ENCODE results near the gene TEAD1. TPM values are rescaled to one million over a fixed set of nuclear protein-coding genes. Genes with fewer than 3 reads are reported as not detected.

The TEAD1 gene
- total and polyA plus RNA-seq, 2 donors (not counting 3 experiments of a cell fraction or from before 2014, with no cell fraction given) = 15.3 to 49.0 TPM

- Histone ChIP-seq H3K36me3 (ENCODE audit: control insufficient read depth in 2 of 2, extremely low read depth in 1 of 2, insufficient read depth in 2 of 2, low read length in 2 of 2) (no peaks in the 10 kb centered on the region), H3K4me1 (ENCODE audit: control insufficient read depth, extremely low read depth, insufficient read depth, low read length) (no peaks in the 10 kb centered on the region), H3K4me2 (ENCODE audit: insufficient read depth, low read length) (no peak overlapping the region), H3K27ac (ENCODE audit: insufficient read depth, low read depth, low read length) (no peak overlapping the region), H3K9ac (replicated peaks; ENCODE audit: extremely low read depth, insufficient read depth, low read length) (no peak overlapping the region), H3K27me3 (ENCODE audit: control insufficient read depth in 2 of 2, insufficient read depth in 2 of 2, low read length in 2 of 2) (peaks cover 15 to 20% of the 10 kb centered on the region in 2 experiments), H3K4me3 (replicated peaks in 1 of 3; ENCODE audit: insufficient read depth in 1 of 3, low read depth in 1 of 3, low read length in 3 of 3) (no peak overlapping the region), H3K9me1 (replicated peaks; ENCODE audit: control insufficient read depth, extremely low read depth, insufficient read depth, low read length) (no peaks in the 10 kb centered on the region), H3K79me2 (ENCODE audit: control insufficient read depth, insufficient read depth, low read length) (no peaks in the 10 kb centered on the region), H3K9me3 (replicated peaks; ENCODE audit: control insufficient read depth, insufficient read depth, low read length) (no peaks in the 10 kb centered on the region), H2AFZ (ENCODE audit: low read depth, low read length) (no peak overlapping the region), H4K20me1 (replicated peaks; ENCODE audit: control insufficient read depth, extremely low read depth, insufficient read depth, low read length) (no peaks in the 10 kb centered on the region)
- no peak for DNase-seq (ENCODE audit: low read depth, low spot score)
- ChIA-PET POLR2A (no interaction called here), CTCF (interaction anchor here (1.4 kb wide), 1 partner anchor 68 kb away, joined by 3 read pairs; no protein-coding TSS in a partner anchor)
- BruUV-seq (replicated peaks) = no TSS peak
- TF ChIP-seq MYC (IDR thresholded peaks at IDR 0.05; ENCODE audit: low read depth, low read length) (no peak), EZH2 (IDR thresholded peaks at IDR 0.05; ENCODE audit: borderline replicate concordance, low read depth, low read length, severe bottlenecking) (no peak), CTCF (IDR thresholded peaks at IDR 0.05; ENCODE audit: extremely low read depth in 1 of 2, insufficient read depth in 1 of 2, low read depth in 1 of 2, low read length in 2 of 2) (no peak), POLR2AphosphoS5 (IDR thresholded peaks at IDR 0.05; ENCODE audit: insufficient read depth, low read depth, low read length) (no peak), POLR2A (IDR thresholded peaks at IDR 0.05; ENCODE audit: low read depth, low read length) (no peak), MAX (IDR thresholded peaks at IDR 0.05; ENCODE audit: insufficient read depth, insufficient read length) (no peak), FOS (IDR thresholded peaks at IDR 0.05; ENCODE audit: borderline replicate concordance, insufficient read depth, low read length) (no peak), JUN (IDR thresholded peaks at IDR 0.05; ENCODE audit: borderline replicate concordance, insufficient read depth, insufficient read length, low read depth) (no peak), GATA2 (IDR thresholded peaks at IDR 0.05; ENCODE audit: insufficient read depth, insufficient read length, low read depth, low read length) (no peak)
- FAIRE-seq = no peak
- intact Hi-C loops (cut with micrococcal nuclease) (no loop called here), dilution Hi-C loops (cut with MboI; ENCODE audit: extremely low pct_ligation_motif_present, low sequenced_read_pairs) (no loop called here)
These were observed 7.3 kb upstream of the TEAD1 start for GRCh38 chr11:12666915-12667314.
